HG03139 (cell line): ENCODE measurements around the gene PCDH9.
"Not testable (repeated sequence)": the region's sequence is repeated elsewhere in the genome, so short reads cannot be mapped to it uniquely, and the experiment has no call there.

Experiments
- ATAC-seq: cut with Tn5 transposase; IDR thresholded peaks from one replicate; pipeline ENCODE4 v1.9.1; 2021; ENCODE audit not compliant: unreplicated experiment

Gene PCDH9

DNA sequence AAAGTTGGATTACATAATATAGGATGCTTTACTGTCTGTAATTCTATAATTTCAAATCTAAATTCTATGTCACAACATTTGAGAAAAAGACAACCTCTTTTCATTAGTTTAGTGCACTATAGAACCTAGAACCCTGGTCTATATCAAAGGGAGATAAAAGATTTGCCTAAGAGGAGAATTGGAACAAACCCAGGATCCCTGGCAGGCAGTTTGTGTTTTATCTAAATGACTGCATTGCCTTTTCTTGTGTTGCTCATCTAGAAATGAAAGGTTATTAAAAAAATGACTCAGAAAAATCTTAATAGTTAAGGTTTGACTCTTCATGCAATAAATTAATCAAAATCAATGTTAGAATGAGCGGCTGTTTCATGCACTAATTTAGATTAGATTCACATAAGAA is 96.7 kb downstream of the PCDH9 start:
- ATAC-seq, result no peak

DNA sequence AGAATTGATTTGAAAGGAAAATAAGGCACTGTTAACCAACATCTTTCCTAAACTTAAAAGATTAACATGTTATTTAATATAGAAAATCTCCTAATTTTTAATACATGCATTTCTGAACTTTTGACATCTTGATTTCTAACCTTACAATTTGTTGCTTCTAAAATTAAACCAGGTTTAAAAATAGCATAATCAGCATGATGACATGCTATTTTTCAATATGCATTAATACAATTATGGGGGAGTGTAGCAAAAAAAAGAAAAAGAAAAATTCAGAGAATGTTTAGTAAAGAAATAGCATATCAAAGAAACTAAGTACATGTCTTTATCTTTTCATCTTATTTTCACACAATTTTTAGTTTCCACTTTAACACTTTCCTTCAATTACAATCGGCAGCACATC is 98.7 kb downstream of the PCDH9 start:
- ATAC-seq, result no peak

DNA sequence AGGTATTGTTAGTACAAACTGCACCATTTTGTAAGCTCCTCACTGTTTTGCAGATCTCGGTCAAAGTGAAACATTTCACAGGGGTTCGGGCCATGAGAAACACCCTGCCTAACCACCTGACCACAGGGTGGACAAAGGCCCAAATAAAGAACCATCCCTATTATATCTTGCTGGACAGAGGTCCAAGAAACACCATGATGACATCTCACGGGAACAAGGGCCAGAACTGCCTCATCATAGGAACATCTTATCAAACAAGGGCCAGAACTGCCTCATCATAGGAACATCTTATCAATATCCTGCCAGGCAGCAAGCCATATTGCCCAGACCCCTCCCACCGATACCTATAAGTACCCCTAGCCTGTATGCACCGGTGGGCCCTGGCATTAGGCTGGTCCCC is 99.7 kb downstream of the PCDH9 start:
- no peak for ATAC-seq

DNA sequence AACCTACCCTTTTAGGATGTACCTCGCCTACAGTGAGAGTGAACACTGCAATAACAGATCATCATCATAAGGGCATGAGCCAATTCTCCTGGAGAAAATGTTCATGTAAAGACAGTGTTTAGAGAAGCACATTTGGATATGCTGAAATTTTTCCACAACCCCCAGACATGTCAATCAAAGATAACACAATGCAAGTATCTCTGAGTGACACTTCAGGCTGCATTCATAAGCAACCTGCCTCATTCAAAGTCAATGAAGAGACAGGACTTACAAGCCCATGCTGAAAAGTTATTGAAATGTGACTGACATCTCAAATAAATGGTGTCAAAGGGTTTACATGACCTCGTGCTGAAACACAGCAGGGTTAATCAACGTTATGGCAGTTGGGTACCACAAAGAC is 102.0 kb downstream of the PCDH9 start:
- no peak for ATAC-seq

GRCh38 chr13:67125681-67126080 is 104.5 kb downstream of the PCDH9 start:
- no peak for ATAC-seq

- no peak for ATAC-seq
Observed at GRCh38 chr13:67123165-67123564, 107.0 kb downstream of the PCDH9 start.

DNA sequence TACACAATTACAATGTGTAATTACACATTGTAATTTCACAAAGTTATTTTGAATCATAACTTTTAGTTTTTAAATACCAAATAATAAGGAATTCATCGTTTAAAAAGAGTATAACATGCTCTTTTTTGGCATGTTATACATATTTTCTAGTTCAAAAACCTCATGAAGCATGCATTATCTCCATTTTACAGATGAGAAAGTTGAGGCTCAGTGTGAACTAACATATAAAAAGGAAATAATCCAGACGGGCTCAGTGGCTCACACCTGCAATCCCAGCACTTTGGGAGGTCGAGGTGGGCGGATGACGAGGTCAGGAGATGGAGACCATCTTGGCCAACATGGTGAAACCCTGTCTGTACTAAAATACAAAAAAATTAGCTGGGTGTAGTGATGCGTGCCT is 107.9 kb downstream of the PCDH9 start:
- ATAC-seq, result no peak

DNA sequence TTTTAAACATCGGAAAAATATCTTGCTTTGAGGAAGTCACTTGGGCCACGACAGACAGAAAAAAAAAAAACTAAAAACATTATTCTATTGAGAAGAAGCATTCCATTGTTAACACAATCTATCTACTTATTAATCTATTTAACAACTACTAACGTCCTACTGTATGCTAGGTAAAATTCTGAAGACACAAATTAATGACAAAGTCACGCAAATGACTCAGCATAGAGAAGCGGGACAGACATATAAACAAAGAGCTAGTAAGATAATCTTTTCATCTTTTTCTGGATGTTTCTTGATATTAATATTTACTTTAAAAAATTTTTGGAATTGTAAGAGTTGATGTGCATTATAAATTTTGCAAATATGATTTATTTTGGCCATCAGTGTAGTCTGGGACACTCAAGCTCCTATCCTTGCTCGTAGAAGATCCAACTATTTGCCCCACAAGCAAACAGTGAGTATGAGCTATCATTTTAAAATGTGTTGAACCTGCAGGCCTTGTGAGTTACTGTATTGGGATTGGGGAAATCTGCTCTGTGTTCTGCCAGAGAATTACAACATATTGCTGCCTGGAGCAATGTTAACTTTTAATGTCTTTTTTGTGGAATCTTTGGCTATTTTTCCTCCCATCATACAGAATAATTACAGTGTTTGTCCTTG is 109.1 kb downstream of the PCDH9 start:
- ATAC-seq, result no peak

GRCh38 chr13:67119481-67119894 is 110.6 kb downstream of the PCDH9 start:
- no peak for ATAC-seq

GRCh38 chr13:67118277-67118676 is 111.9 kb downstream of the PCDH9 start:
- no peak for ATAC-seq

- no peak for ATAC-seq
Observed at GRCh38 chr13:67117010-67117550, 113.1 kb downstream of the PCDH9 start.

GRCh38 chr13:67107979-67108378 is 122.2 kb downstream of the PCDH9 start:
- ATAC-seq, result no peak

DNA sequence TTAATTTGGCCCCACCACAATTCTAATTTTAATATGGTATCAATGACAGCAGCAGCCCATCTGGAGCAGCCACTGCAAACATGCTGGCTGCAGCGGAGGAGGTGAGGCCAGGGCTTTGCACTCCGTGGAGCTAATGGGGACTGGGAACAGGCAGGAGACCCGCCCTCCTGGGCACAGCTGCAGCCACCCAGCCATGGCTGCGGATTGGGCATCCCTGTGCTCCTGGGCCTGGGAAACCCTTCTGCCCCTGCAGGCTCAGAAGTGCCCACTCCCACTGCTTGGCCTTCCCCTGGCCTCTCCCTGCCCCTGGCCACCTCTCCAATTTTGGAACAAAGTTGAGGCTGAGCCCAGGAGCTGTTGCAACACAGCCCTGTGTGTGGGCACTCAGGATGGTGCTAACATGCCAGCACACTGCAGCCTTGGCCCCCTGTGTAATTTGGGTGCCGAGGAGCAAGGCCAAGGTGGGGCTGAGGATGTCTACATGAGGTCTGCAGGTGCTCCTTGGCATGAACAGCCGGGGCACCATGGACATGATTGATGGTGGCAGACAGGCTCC is 123.6 kb downstream of the PCDH9 start:
- no peak for ATAC-seq

- no peak for ATAC-seq
Observed at GRCh38 chr13:67101730-67102467, 128.2 kb downstream of the PCDH9 start.

GRCh38 chr13:67100730-67101129 is 129.4 kb downstream of the PCDH9 start:
- no peak for ATAC-seq

GRCh38 chr13:67099494-67099893 is 130.6 kb downstream of the PCDH9 start:
- no peak for ATAC-seq

DNA sequence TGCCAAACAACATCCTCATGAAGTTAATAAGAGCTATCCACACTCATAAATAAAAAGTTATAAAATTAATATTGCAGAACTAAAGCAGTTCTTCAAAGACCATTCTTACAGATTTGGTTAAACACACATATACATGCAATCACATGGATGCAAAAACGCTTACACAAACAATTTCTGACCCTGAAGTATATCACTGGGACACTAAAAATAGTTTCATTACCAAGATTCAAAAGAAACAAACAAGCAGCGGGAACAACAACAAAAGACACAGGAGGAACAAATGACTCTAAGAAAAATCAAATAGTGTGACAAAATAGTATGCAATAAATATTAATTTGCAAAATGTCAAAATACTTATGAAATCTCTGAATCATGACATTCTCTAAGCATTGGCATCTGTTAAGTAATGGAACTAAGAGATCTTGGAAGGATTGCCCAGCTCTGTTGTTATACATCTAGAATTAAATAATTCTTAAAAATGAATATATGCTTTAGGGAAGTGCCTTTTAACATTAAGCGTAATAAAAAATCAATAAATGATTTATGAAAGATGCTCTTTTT is 132.2 kb downstream of the PCDH9 start:
- no peak for ATAC-seq

DNA sequence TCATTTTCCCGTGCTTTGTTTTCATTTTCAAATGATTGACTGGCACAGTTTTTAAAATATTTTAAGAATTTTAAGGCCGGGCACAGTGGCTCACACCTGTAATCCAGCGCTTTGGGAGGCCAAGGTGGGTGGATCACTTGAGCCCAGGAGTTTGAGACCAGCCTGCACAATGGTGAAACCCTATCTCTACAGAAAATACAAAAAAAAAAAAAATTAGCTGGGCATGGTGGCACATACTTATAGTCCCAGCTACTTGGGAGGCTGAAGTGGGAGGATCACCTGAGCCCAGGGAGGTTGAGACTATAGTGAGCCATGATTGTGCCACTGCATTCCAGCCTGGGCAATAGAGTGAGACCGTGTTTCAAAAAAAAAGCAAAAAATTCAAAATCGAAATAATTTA is 133.2 kb downstream of the PCDH9 start:
- ATAC-seq, result not testable (repeated sequence)

DNA sequence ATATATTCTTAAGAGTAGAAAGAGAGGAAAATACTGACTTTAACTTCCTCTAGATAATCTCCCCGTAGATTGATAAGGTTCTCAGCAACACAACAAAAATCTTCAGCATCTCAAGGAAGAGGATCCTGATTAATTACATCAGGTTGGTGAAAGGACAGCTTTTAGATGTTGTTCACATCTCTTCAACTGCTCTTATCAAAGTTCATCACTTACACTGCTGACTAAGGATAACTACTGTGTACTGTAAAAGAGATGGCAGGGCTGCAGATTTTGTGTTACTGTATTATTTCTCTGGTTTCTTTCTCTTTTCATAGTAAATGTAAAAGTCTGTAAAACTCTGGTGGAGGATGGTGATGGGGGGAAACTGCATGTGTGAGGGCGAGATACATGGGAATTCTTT is 133.7 kb downstream of the PCDH9 start:
- ATAC-seq, result no peak

DNA sequence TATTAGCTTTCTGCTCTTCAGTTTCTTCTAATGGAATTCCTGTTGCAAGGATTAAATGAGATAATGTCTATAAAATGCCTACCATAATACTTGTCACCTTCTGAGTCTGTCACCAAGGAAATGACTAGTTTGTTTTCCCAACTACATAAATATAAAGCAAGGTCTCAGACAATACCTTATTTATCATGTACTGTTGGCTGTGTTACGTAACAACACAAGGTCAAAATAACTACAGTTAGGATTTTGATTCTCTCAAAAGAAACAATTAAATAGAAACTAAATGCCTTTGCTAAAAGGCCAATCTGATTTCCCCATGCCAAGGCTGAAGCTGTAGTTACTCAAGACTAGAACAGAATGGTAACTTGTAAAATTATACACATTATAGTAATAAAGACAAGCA is 134.5 kb downstream of the PCDH9 start:
- no peak for ATAC-seq

DNA sequence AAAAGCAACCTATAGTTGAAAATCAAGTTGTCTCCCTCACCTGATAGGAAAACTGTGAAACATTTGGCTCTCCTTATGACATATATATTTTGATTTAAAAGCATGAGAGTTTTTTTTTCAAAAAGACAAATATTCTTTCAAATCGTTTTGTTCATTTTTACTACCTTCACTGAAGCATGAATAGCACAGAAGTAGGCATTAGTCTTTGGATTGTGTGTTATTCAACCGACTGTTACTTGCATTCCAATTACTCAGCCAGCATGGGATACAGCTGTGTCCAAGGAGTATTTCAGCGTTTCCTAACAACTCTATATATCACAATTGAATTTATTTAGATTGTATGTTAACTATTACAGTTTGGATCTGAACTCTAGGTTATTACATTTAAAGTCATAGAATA is 135.2 kb downstream of the PCDH9 start:
- ATAC-seq, result no peak

- ATAC-seq, result no peak
Observed at GRCh38 chr13:67094078-67094477, 136.1 kb downstream of the PCDH9 start.
